Spleen (tissue), 11 donors: ENCODE measurements around the gene RIMKLA. TPM values are rescaled to one million over a fixed set of nuclear protein-coding genes. Genes with fewer than 3 reads are reported as not detected.

Source experiments
- DNase-seq: peaks from one replicate; pipeline ENCODE4 v3.0.0-alpha.2; 2020
- H3K27ac ChIP-seq, 8 donors: fragments of 200-600 bp; sonication (generic) in 7 of 8; 1 replicate in 4 of 8; 2 replicates in 4 of 8; pipeline versions ENCODE4 v1.5.0 to v1.8.0; 2016 to 2021; ENCODE audit warnings: inconsistent platforms in 4 of 8, mild to moderate bottlenecking in 4 of 8, moderate library complexity in 1 of 8
- H3K27me3 ChIP-seq, 7 donors: fragments of 200-600 bp; sonication (generic) in 6 of 7; replicated peaks in 1 of 7; 1 replicate in 4 of 7; 2 replicates in 3 of 7; pipeline versions ENCODE4 v1.5.0 to v1.8.0; 2016 to 2021; ENCODE audit warnings: inconsistent platforms in 3 of 7, mild to moderate bottlenecking in 1 of 7
- H3K36me3 ChIP-seq, 6 donors: fragments of 200-600 bp; sonication (generic) in 5 of 6; 1 replicate in 4 of 6; 2 replicates in 2 of 6; pipeline versions ENCODE4 v1.5.0 to v1.8.0; 2016 to 2021; ENCODE audit warnings: inconsistent platforms in 2 of 6
- H3K4me1 ChIP-seq, 6 donors: fragments of 200-600 bp; sonication (generic) in 5 of 6; 1 replicate in 3 of 6; 2 replicates in 3 of 6; pipeline versions ENCODE4 v1.5.0 to v1.8.0; 2016 to 2021; ENCODE audit warnings: inconsistent platforms in 3 of 6
- H3K4me3 ChIP-seq, 8 donors: fragments of 200-600 bp; sonication (generic) in 7 of 8; 1 replicate in 4 of 8; 2 replicates in 4 of 8; pipeline versions ENCODE4 v1.5.0 to v1.8.0; 2016 to 2021; ENCODE audit warnings: inconsistent platforms in 4 of 8, mild to moderate bottlenecking in 4 of 8, moderate library complexity in 2 of 8
- H3K9me3 ChIP-seq, 8 donors: fragments of 200-600 bp; sonication (generic) in 7 of 8; 1 replicate in 4 of 8; 2 replicates in 4 of 8; pipeline versions ENCODE4 v1.5.0 to v1.8.0; 2016 to 2021; ENCODE audit warnings: inconsistent platforms in 4 of 8
- POLR2A ChIP-seq, 3 donors: fragments of 450-650 bp; IDR thresholded peaks; one replicate each; pipeline ENCODE4 v1.5.1; 2017; ENCODE audit warnings: antibody characterized with exemption in 3 of 3, mild to moderate bottlenecking in 1 of 3
- POLR2AphosphoS5 ChIP-seq, 3 donors: sonication (generic); formaldehyde crosslinking; IDR thresholded peaks; one replicate each; pipeline ENCODE4 v1.5.1; 2017; ENCODE audit warnings: antibody characterized with exemption in 3 of 3
- WGBS, 5 donors: extraction: QIAGEN DNeasy Blood & Tissue Kit in 3 of 5; methylation state at CpG; one replicate each; pipeline versions ENCODE4 v1.1.5 to v1.1.7; 2013 to 2018; 5-methylcytosine and 5-hydroxymethylcytosine counted together
- intact Hi-C: fragments of 100-400 bp; cut with DNase I; formaldehyde crosslinking; loops from one replicate; pipeline ENCODE4 v1.15.0; 2023; ENCODE audit warnings: low total_unique reads
- polyA plus RNA-seq, 3 donors: library from polyadenylated mRNA; stranded (reverse); fragments of 200-250 nt; gene quantifications; one replicate each; pipeline ENCODE4 v1.2.1, GENCODE V29; 2013
- total RNA-seq, 7 donors: library from RNA; depleted of rRNA in 3 of 7; stranded (reverse); fragments of >200 nt in 3 of 7; fragmentation: NEBNext Ultra II Directional in 4 of 7; extraction: Animal tissue kit (Norgen Biotek cat#: 25700) in 4 of 7; gene quantifications; one replicate each; pipeline versions ENCODE4 v1.1.0 to v1.2.1, GENCODE V29; 2016 to 2021
- TF ChIP-seq, protein P1 (sequence below), 11 experiments: fragments of 200-600 bp in 7 of 11; fragments of 450-650 bp in 4 of 11; sonication (generic) in 4 of 11; IDR thresholded peaks in 8 of 11; conservative IDR thresholded peaks in 3 of 11; 1 replicate in 7 of 11; 2 replicates in 4 of 11; pipeline versions ENCODE4 v1.4.0 to v1.8.0; 2016 to 2021; ENCODE audit warnings: antibody characterized with exemption in 11 of 11, inconsistent platforms in 4 of 11, mild to moderate bottlenecking in 1 of 11
- donor health status: healthy with polysubstance abuse.
- donor health status: DM: no; HTN: no; CAD: no; lungs with moderate emphysema.
- donor health status: DM: no; HTN: no; CAD: no.
- donor health status: Bipolar disorder and iron deficiency.
- donor health status: healthy.
- donor health status: DM: no; HTN: no; CAD: no.
- donor health status: DM: yes; HTN: yes; CAD: no.

RIMKLA gene
- total and polyA plus RNA-seq, 10 donors: 0.06 to 1.4 (median 0.28) TPM

GRCh38 chr1:42369471-42369870 lies 11.1 kb upstream of the RIMKLA start:
- intact Hi-C loops: no loop called here
- Histone ChIP-seq H3K27ac (no peak overlapping the region), H3K27me3 (peaks cover 0 to 10% (median 0%) of the 10 kb centered on the region in 7 donors), H3K4me3 (no peak overlapping the region), H3K36me3 (no peaks in the 10 kb centered on the region), H3K4me1 (no peaks in the 10 kb centered on the region), H3K9me3 (no peaks in the 10 kb centered on the region)
- 78 to 89% (median 85%) methylated on average over 1 of the region's 1 CpG for WGBS, 5 donors
- DNase-seq: no peak
- no peak for TF ChIP-seq POLR2AphosphoS5 (IDR thresholded peaks at IDR 0.05)
- TF ChIP-seq POLR2A (IDR thresholded peaks at IDR 0.05): no peak
- TF ChIP-seq, protein P1, sequence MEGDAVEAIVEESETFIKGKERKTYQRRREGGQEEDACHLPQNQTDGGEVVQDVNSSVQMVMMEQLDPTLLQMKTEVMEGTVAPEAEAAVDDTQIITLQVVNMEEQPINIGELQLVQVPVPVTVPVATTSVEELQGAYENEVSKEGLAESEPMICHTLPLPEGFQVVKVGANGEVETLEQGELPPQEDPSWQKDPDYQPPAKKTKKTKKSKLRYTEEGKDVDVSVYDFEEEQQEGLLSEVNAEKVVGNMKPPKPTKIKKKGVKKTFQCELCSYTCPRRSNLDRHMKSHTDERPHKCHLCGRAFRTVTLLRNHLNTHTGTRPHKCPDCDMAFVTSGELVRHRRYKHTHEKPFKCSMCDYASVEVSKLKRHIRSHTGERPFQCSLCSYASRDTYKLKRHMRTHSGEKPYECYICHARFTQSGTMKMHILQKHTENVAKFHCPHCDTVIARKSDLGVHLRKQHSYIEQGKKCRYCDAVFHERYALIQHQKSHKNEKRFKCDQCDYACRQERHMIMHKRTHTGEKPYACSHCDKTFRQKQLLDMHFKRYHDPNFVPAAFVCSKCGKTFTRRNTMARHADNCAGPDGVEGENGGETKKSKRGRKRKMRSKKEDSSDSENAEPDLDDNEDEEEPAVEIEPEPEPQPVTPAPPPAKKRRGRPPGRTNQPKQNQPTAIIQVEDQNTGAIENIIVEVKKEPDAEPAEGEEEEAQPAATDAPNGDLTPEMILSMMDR (IDR thresholded peaks at IDR 0.05 in 8 of 11, conservative IDR thresholded peaks at IDR 0.05 in 3 of 11): no peak

GRCh38 chr1:42370876-42371549 lies 9.6 kb upstream of the RIMKLA start:
- intact Hi-C loops: no loop called here
- H3K27ac ChIP-seq: no peak overlapping the region

DNA sequence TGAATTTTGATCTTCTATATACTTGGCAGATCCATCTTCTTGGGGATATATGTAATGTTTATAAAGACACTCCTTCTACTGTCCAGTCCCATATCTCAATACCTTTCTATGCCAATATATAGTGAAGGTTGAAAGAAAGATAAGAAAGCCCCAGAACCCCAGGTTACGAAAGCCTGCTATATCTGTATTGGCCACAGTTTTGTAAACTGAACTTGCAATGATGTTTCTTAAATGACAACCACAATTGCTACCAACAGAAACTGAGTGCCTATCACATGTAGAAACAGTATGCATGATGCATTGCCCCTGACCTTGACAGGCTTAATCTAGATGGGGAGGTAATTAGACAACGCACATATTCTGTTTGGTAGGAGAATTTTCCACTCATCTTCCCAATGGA lies 7.8 kb upstream of the RIMKLA start:
- DNase-seq: no peak
- H3K36me3 ChIP-seq: no peaks in the 10 kb centered on the region
- TF ChIP-seq POLR2A (IDR thresholded peaks at IDR 0.05): no peak
- TF ChIP-seq POLR2AphosphoS5 (IDR thresholded peaks at IDR 0.05): no peak
- TF ChIP-seq, protein P1 (IDR thresholded peaks at IDR 0.05 in 8 of 11, conservative IDR thresholded peaks at IDR 0.05 in 3 of 11): no peak
- H3K4me1 ChIP-seq: no peaks in the 10 kb centered on the region
- H3K4me3 ChIP-seq: no peak overlapping the region
- 88 to 100% (median 88%) methylated on average over 2 of the region's 2 CpGs for WGBS, 5 donors
- H3K9me3 ChIP-seq: no peaks in the 10 kb centered on the region
- intact Hi-C loops: no loop called here
- H3K27ac ChIP-seq: no peak overlapping the region
- H3K27me3 ChIP-seq: peaks cover 0 to 17% (median 0%) of the 10 kb centered on the region in 7 donors

More at GRCh38 chr1:42370876-42371549, 9.6 kb upstream of the RIMKLA start:
- no peak for DNase-seq
- Histone ChIP-seq H3K36me3 (no peaks in the 10 kb centered on the region), H3K27me3 (peaks cover 0 to 10% (median 0%) of the 10 kb centered on the region in 7 donors), H3K9me3 (no peaks in the 10 kb centered on the region), H3K4me1 (no peaks in the 10 kb centered on the region), H3K4me3 (no peak overlapping the region)
- TF ChIP-seq POLR2A (IDR thresholded peaks at IDR 0.05): no peak
- no peak for TF ChIP-seq POLR2AphosphoS5 (IDR thresholded peaks at IDR 0.05)
- TF ChIP-seq, protein P1 (IDR thresholded peaks at IDR 0.05 in 8 of 11, conservative IDR thresholded peaks at IDR 0.05 in 3 of 11): no peak

- no peak for DNase-seq
- Histone ChIP-seq H3K9me3 (no peaks in the 10 kb centered on the region), H3K4me3 (peak overlapping the region; percentile 45 to 86 (median 60)), H3K27ac (no peak overlapping the region), H3K4me1 (peaks cover 4 to 18% (median 13%) of the 10 kb centered on the region in 6 donors), H3K36me3 (no peaks in the 10 kb centered on the region), H3K27me3 (peaks cover 0 to 65% (median 20%) of the 10 kb centered on the region in 7 donors)
- intact Hi-C loops: no loop called here
- WGBS, 5 donors: 2 to 7% (median 3%) methylated on average over 9 to 34 of the region's 34 CpGs
- TF ChIP-seq POLR2AphosphoS5 (IDR thresholded peaks at IDR 0.05): no peak
- no peak for TF ChIP-seq POLR2A (IDR thresholded peaks at IDR 0.05)
- TF ChIP-seq, protein P1 (IDR thresholded peaks at IDR 0.05 in 8 of 11, conservative IDR thresholded peaks at IDR 0.05 in 3 of 11): no peak
Observed at GRCh38 chr1:42379794-42380585, 602 bp upstream of the RIMKLA start.
